NCI-H1105 (cell line): Measurements from ENCODE around the gene GALNT11.
"Not testable (repeated sequence)": the region's sequence is repeated elsewhere in the genome, so short reads cannot be mapped to it uniquely, and the experiment has no call there.

Experiments
- DNase-seq: peaks from one replicate; lab custom pipeline; 2025; lab: John Stamatoyannopoulos, UW

GALNT11 gene

GRCh38 chr7:152075379-152075778 is 49.9 kb downstream of the GALNT11 start:
- not testable (repeated sequence) for DNase-seq

GRCh38 chr7:152076324-152076821 is 50.9 kb downstream of the GALNT11 start:
- DNase-seq, result no peak

DNA sequence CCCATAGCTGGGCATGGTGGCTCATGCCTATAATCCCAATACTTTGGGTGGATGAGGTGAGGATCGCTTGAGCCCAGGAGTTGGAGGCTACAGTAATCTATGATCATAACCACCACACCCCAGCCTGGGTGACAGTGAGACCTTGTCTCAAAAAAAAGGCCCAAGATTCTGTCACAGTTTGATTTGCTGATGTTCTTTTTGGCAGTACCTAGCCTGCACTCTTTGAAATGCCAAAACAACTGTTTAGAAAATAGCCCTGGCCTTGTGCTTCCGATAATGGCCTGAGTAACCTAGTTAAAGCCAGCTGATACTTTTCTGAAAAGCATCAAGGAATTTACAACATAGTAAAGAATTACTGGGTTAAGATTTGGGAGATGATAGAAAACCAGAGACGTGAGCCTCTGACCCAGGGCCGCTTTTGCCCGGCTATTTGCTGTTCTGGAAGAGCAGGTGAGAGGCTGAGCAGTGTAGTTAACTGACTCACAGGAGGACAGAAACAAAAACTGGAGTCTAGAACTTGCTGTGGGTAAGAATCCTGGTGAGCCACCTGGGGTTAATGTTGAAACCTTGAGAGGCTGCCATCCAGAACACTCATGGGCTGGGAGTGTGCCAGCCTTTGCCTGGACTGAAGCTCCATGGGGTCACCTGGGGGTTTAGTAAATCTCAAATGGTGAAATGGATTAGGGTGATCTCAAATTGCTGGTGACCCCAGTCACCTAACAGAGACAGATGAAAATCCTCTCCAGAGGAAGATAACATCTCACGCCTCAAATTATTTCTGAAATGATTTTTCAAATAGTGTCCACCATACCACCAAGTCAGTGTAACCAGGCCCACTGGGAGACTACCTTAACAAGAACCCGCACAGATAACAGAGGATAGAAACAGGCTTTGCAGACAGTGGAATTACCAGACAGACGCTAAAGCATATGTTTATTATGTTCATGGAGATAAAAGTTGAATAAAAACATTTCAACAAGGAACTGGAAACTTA is 51.8 kb downstream of the GALNT11 start:
- DNase-seq, result no peak

DNA sequence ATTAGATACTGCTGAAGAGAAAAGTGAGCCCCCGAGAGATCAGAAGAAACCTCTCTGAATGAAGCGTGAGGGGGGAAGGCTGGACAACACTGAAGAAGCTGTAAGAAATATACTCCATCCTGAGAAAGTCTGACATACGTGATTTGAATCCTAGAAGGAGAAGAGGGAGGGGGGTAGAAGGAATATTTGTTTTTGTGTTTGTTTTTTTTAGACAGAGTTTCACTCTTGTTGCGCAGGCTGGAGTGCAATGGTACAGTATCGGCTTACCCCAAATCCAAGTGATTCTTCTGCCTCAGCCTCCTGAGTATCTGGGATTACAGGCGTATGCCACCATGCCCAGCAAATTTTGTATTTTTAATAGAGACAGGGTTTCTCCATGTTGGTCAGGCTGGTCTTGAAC is 52.6 kb downstream of the GALNT11 start:
- DNase-seq, result no peak

GRCh38 chr7:152078786-152079185 is 53.3 kb downstream of the GALNT11 start:
- DNase-seq, result no peak

- DNase-seq, result no peak
These were observed 55.6 kb downstream of the GALNT11 start for GRCh38 chr7:152081088-152081487.

DNA sequence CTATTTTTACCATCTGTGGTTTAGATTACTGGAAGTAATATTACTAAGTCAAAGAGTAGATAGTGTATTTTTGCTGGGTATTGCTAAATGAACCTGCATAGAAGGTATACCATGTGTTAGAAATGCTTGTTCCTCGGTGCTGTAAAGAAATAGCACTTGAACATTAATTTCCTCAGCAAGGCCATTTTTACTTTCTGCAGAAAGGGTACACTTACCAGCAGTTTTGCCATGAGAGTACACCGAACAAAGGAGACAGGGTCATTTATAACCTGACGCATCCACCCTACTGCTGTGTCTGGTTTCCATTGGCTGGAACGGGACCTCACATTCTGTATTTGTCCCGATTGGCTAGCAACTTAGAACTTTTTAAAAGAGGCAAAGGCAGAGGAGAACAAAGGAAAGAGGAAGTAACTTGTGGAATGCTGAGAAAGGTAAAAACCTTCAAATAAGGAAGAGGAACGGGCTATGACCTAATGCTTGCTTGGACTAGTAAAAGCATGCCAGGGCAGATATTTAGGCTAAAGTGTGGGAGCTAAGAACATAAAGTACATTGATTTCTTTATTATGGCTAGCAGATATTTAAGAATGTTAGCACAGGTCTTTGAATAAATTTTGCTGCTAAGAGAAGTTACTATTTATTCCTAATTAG is 56.7 kb downstream of the GALNT11 start:
- not testable (repeated sequence) for DNase-seq

DNA sequence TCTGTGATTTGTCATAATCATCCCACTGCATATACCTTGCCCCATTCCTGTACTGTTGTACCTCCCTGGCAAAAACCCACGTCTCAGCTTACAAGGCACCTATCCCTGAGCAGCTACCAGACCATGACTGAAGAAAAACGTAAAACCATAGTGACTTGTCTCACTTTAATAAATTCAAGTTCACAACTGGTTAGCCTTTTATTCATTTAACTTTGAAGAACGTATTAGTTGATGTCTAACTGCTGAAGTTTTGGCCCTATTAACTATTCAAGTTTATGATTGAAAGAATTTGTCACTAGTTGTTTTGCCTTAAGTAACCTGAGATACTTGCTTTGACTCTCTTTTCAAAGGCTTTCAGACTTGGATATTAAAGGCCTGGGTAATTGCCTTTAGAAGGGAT is 59.7 kb downstream of the GALNT11 start:
- no peak for DNase-seq

DNA sequence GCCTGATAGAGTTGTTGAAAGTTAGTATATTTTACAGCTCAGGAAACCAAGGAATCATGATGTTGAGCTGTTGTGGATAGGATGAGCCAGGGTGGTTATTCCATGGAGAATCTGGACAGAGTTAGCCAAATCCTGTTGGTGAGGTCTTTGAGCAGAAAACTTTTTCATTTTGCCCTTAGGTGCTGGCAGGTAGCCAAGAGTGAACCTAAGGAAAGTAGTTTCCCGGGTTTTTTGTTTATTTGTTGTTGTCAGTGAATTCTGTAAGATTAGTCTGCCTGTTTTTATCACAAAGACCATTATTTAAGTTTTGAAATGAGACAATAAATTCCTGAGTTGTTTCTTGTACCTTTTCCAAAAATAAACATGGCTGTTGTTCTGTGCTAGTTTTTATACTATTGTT is 61.0 kb downstream of the GALNT11 start:
- DNase-seq, result no peak

DNA sequence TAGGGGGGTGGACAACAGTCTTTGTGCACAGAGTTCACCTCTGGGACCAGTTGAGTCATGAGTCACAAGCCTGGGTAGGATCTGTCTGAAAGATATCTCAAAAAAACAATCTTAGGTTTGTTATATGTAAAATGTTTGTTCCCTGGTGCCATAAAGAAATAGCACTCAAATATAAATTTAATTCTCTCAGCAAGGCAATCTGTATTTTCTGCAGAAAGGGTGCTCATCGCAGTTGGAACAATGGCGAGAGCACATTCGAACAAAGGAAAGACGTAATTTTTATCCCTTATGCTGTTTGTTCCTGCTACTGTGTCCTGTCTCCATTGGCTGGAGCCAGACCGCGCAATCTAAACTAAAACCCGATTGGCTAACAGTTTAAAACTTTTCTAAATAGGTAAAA is 63.7 kb downstream of the GALNT11 start:
- DNase-seq, result no peak

- no peak for DNase-seq
These were observed 65.3 kb downstream of the GALNT11 start for GRCh38 chr7:152090747-152091146.

DNA sequence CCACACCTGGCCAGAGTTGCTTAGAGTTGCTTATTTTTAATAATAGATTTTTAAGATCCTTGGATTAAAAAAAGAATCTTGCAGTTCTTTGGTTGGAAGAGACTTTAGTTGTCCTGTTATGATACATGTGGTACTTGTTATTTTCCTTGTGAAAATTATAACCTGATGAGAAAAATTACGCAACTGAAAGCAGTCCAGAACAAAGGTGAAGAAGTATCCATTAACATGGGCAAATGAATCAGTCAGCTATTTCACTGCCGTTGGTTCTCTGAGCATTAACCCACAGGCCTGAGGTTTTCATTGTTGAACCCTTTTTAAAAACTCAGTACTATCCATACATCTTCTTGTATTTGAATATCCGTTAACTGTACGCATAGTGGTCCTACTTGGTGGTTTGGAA is 68.2 kb downstream of the GALNT11 start:
- DNase-seq, result no peak

DNA sequence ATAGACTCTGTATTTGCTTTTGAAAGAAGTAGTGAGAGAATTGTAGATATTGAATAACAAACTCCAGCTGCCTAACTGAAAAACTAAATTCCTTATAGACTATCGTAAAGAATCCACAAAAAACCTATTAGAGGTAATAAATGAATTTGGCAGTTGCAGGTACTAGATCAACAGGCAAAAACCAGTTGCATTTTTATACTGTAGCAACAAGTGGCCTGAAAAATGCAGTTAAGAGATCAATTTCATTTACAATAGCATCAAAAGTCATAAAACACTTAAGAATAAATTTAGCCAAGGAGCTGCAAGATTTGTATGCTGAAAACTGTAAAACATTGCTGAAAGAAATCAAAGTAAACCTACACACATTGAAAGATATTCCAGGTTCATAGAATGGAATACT is 70.3 kb downstream of the GALNT11 start:
- no peak for DNase-seq

- DNase-seq, result no peak
These were observed 71.9 kb downstream of the GALNT11 start for GRCh38 chr7:152097330-152097729.

- DNase-seq, result no peak
These were observed 77.6 kb downstream of the GALNT11 start for GRCh38 chr7:152103066-152103465.

GRCh38 chr7:152103691-152104090 is 78.2 kb downstream of the GALNT11 start:
- no peak for DNase-seq

- DNase-seq, result no peak
These were observed 79.7 kb downstream of the GALNT11 start for GRCh38 chr7:152105205-152105604.

DNA sequence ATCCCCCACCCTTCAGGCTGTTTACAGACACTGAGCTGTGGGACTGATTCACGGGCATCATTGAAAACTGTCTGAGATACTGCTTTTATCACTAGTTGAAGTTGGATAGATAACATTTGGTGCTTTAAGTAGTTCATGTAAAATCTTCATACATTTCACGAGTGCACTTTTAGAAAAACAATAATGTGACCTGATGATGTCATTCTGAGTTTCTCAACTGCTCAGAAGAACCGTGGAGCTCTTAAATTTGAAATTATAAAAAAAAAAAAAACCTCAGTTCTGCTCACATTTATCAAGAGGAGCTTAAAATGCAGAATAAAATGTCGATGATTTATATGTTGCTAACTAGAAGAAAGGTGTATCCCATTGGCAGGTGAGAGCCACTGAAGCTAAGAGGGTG is 81.5 kb downstream of the GALNT11 start:
- DNase-seq, result no peak

- no peak for DNase-seq
These were observed 82.5 kb downstream of the GALNT11 start for GRCh38 chr7:152107945-152108344.

DNA sequence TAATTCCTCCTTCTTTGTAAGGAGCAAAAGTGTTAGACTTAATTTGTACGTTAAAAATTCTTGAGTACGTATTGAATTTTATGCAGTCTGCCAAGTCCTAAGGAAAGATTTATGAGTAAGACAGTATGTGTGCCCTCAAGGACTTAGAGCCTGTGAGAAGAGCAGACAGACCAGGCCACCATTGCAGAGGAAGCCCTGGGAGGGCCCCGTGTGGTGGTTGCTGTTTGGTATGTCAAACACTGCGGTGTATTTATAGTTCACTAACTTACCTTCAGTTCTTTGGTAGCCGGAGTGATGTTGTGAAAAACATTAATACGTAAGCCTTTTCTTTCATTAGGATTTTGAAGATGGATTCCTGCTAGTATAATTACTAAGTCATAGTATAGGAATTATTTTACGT is 82.9 kb downstream of the GALNT11 start:
- DNase-seq, result no peak

DNA sequence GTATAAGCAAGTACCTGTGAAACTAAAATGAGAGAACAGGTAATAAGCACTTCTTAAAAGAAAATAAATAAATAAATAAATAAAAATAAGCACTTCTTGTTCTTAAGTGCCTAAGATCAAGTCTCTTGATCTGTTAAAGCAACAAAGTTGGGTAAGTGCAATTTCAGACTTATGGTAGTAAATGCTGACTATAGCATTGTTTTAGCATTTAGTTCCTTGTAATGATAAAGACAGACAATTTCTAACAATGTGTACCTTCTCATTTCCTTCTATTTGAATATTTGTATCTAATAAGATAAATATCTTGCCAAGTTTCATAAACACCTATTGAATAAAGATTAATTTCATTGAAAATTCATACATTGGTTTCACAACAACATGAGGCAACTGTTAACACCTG is 87.4 kb downstream of the GALNT11 start:
- no peak for DNase-seq

GRCh38 chr7:152115021-152115718 is 89.7 kb downstream of the GALNT11 start:
- DNase-seq, result no peak

DNA sequence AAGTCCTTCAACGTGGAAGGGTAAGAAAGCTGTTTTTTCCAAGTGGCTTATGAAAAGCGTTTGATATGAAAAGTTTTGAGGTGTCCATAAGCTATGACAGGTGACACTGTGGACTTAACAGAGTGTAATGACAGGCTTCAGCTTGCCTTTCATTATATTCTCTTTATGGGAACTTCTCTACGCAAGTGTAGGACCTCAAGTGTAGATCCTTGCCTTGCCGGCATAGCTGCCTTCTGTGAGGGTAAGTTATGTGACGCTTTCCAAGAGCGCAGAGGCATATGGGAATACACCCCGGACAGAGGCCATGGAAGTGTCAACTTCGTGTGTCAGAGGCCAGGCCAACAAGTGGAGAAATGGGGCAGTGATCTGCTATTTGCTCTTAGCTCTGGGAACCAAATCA is 91.9 kb downstream of the GALNT11 start:
- no peak for DNase-seq
